ENCODE data around the gene THPO.
"Not testable (repeated sequence)": the region's sequence is repeated elsewhere in the genome, so short reads cannot be mapped to it uniquely, and the experiment has no call there.

THPO gene

DNA sequence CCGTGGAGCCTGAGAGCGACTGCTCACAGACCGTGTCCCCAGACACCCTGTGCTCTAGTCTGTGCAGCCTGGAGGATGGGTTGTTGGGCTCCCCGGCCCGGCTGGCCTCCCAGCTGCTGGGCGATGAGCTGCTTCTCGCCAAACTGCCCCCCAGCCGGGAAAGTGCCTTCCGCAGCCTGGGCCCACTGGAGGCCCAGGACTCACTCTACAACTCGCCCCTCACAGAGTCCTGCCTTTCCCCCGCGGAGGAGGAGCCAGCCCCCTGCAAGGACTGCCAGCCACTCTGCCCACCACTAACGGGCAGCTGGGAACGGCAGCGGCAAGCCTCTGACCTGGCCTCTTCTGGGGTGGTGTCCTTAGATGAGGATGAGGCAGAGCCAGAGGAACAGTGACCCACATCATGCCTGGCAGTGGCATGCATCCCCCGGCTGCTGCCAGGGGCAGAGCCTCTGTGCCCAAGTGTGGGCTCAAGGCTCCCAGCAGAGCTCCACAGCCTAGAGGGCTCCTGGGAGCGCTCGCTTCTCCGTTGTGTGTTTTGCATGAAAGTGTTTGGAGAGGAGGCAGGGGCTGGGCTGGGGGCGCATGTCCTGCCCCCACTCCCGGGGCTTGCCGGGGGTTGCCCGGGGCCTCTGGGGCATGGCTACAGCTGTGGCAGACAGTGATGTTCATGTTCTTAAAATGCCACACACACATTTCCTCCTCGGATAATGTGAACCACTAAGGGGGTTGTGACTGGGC lies 33.3 kb downstream of the THPO start:
- TF ChIP-seq, protein P1, sequence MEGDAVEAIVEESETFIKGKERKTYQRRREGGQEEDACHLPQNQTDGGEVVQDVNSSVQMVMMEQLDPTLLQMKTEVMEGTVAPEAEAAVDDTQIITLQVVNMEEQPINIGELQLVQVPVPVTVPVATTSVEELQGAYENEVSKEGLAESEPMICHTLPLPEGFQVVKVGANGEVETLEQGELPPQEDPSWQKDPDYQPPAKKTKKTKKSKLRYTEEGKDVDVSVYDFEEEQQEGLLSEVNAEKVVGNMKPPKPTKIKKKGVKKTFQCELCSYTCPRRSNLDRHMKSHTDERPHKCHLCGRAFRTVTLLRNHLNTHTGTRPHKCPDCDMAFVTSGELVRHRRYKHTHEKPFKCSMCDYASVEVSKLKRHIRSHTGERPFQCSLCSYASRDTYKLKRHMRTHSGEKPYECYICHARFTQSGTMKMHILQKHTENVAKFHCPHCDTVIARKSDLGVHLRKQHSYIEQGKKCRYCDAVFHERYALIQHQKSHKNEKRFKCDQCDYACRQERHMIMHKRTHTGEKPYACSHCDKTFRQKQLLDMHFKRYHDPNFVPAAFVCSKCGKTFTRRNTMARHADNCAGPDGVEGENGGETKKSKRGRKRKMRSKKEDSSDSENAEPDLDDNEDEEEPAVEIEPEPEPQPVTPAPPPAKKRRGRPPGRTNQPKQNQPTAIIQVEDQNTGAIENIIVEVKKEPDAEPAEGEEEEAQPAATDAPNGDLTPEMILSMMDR (IDR thresholded peaks at IDR 0.05; ENCODE audit: control extremely low read depth, extremely low read depth, low read depth, missing control alignments), result no peak
- DNase-seq (ENCODE audit: extremely low spot score), result no peak
- ChIA-PET POLR2A (no interaction called here), CTCF (interaction anchor here (1.1 to 1.5 kb wide), 3 partner anchors 7 to 20 kb away, joined by 3 to 10 read pairs (median 4); partner anchors contain the start of gene FAM131A)

DNA sequence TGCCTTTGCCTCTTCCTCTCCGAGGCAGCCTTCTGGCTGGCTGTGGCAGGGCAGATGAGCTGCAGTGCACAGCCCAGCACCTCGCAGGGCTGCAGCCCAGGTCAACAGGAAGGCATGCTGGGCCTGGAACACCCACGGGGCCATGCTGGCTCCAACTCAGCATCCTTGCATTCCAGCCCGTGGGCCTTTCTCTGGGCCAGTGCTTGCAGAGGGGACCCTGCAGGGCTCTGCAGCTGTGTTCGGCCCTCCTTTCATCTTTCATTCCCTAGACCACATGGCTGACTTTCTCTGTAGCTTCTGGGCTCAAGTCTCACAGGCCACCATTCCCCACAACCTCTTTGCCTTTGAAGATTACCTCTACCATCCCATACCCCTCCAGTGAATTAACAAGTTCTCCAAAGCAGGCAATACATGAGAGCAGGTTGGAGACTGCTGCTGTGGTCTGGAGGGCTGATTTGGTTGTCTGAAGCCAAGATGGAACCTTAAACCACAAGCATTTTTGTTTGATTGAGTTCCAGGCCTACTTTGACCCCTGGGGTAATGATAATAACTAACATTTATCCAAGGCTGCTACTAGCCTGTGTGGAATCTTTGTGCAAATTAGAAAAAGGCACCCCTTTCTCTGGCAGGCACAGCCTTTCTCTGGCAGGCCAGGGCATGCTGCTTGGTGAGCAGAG lies 34.7 kb downstream of the THPO start:
- TF ChIP-seq, protein P1 (IDR thresholded peaks at IDR 0.05; ENCODE audit: control extremely low read depth, extremely low read depth, low read depth, missing control alignments), result no peak
- CTCF ChIA-PET, result interaction anchor here (1.2 to 1.3 kb wide), 2 partner anchors 10 to 25 kb away, joined by 3 to 4 read pairs; no protein-coding TSS in a partner anchor
- DNase-seq (ENCODE audit: extremely low spot score), result no peak
- POLR2A ChIA-PET, result interaction anchor here (1.1 kb wide), 1 partner anchor 22 kb away, joined by 3 read pairs; no protein-coding TSS in a partner anchor

DNA sequence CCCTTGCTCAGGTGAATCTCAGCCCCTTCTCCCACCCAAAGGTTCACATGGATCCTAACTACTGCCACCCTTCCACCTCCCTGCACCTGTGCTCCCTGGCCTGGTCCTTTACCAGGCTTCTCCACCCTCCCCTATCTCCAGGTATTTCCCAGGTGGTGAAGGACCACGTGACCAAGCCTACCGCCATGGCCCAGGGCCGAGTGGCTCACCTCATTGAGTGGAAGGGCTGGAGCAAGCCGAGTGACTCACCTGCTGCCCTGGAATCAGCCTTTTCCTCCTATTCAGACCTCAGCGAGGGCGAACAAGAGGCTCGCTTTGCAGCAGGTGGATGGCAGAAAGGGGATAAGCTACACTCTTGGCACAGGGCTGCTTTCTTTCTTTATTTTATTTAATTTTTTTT lies 36.1 kb downstream of the THPO start:
- ChIA-PET POLR2A (interaction anchor here (1.1 kb wide), 1 partner anchor 20 kb away, joined by 3 read pairs; no protein-coding TSS in a partner anchor), CTCF (interaction anchor here (1.3 to 3.0 kb wide), 2 partner anchors 12 to 27 kb away, joined by 4 to 11 read pairs; no protein-coding TSS in a partner anchor)
- no peak for DNase-seq (ENCODE audit: extremely low spot score)
- TF ChIP-seq, protein P1 (IDR thresholded peaks at IDR 0.05; ENCODE audit: control extremely low read depth, extremely low read depth, low read depth, missing control alignments), result no peak

DNA sequence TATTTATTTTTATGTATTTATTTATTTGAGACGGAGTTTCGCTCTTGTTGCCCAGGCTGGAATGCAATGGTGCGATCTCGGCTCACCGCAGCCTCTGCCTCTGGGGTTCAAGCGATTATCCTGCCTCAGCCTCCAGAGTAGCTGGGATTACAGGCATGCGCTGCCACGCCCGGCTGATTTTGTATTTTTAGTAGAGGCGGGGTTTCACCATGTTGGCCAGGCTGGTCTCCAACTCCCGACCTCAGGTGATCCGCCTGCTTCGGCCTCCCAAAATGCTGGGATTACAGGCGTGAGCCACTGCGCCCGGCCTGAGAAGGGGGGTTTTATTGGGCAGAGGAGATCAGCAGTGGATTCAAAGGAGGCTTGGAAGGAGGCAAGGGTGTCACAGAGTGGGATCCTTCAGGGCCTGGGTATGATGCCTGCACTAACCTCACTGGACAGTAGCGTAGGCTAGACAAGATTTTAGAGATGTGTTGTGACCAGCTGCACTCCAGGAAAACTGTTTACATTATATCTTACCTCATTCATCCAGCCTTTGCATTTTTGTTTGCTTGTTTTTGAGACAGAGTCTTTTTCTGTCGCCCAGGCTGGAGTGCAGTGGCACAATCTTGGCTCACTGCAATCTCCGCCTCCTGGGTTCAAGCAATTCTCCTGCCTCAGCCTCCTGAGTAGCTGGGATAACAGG lies 38.4 kb downstream of the THPO start:
- ChIA-PET CTCF (interaction anchor here (1.2 to 3.2 kb wide), 3 partner anchors 14 to 24 kb away, joined by 3 to 15 read pairs (median 11); no protein-coding TSS in a partner anchor), POLR2A (interaction anchor here (1.3 kb wide), 1 partner anchor 11 kb away, joined by 4 read pairs; no protein-coding TSS in a partner anchor)
- DNase-seq (ENCODE audit: extremely low spot score), result not testable (repeated sequence)

DNA sequence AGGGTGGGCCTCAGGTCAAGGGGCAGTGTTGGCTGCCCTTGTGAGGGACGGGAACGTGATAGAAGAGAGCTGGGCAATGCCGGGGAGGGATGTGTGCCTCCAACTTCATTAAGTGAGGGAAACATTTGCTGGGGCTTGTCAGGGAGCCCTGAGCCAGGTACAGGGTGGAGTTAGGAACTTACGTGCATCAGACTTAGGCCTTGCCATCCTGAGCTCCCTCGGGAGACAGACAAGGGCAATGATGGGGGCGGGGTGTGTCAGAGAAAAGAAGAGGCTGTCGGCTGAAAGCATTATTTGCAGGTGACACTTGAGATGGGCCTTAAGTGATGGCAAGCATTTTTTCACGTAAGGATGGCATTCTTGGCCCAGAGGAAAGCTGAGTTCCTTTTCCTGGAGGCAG lies 39.0 kb downstream of the THPO start:
- no peak for DNase-seq (ENCODE audit: extremely low spot score)
- CTCF ChIA-PET, result interaction anchor here (1.2 to 3.2 kb wide), 2 partner anchors 16 to 25 kb away, joined by 3 to 15 read pairs; no protein-coding TSS in a partner anchor
- POLR2A ChIA-PET, result interaction anchor here (1.3 kb wide), 1 partner anchor 12 kb away, joined by 4 read pairs; no protein-coding TSS in a partner anchor
- TF ChIP-seq, protein P1 (IDR thresholded peaks at IDR 0.05; ENCODE audit: control extremely low read depth, extremely low read depth, low read depth, missing control alignments), result no peak

DNA sequence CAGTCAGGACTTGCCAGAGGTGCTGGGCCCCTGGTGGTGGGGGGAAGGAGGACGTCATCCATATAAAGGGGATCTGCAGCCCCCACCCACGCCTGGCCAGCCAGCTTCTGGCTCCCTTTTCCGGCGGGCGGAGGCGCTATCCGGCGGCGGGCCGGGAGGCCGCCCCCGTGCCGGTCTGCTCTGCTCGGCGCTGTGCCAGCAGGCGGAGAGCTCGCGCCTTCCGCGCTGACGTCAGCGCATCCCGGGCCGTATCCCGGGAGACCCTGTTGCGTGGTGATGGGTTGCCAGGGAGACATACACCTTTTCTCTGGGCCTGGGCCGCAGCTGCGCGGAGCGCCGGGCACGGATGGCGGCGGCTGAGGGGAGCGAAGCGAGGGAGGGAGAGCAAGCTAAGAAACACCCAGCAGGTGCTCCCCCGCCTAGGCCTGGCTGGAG lies 39.5 kb downstream of the THPO start:
- DNase-seq (ENCODE audit: extremely low spot score), result no peak
- CTCF ChIA-PET, result interaction anchor here (1.2 to 3.2 kb wide), 3 partner anchors 16 to 25 kb away, joined by 3 to 15 read pairs (median 7); partner anchors contain the start of genes CLCN2 and POLR2H
- TF ChIP-seq, protein P1 (IDR thresholded peaks at IDR 0.05; ENCODE audit: control extremely low read depth, extremely low read depth, low read depth, missing control alignments), result no peak
- POLR2A ChIA-PET, result interaction anchor here (1.3 to 1.4 kb wide), 2 partner anchors 11 to 12 kb away, joined by 3 to 4 read pairs; no protein-coding TSS in a partner anchor

Measured in GM10248 (cell line).